Activated gamma-delta T cell treated with Interleukin-2 at 50 U/mL for 16 hours (primary cell): ENCODE measurements around the gene NKD1.
A peak's percentile ranks its signal among the peaks of the same experiment; 100 is the strongest.

Experiments
- DNase-seq: peaks from one replicate; pipeline ENCODE4 v3.0.0-alpha.2; 2020

Gene NKD1

DNA sequence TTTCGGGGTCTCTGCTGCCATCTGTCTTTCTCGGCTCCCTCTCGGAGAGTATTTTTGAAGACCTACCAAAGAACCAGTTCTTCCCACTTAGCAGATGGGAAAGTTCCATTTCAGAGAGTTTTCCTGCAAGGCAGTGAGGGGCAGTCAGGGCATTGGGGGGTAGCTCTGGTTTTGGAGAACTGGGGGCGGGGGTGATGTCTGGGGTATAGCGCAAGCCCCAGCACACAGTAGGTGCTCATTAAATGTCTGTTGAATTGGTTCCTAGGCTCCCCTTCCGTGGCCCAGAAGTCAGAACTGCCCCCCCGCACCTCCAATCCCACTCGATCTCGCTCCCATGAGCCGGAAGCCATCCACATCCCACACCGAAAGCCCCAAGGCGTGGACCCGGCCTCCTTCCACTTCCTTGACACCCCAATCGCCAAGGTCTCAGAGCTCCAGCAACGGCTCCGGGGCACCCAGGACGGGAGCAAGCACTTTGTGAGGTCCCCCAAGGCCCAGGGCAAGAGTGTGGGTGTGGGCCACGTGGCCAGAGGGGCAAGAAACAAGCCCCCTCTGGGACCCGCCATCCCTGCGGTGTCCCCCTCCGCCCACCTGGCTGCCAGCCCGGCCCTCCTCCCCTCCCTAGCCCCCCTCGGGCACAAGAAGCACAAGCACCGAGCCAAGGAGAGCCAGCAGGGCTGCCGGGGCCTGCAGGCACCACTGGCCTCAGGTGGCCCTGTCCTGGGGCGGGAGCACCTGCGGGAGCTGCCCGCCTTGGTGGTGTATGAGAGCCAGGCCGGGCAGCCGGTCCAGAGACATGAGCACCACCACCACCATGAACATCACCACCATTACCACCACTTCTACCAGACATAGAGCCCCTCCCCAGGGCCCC is 85.0 kb downstream of the NKD1 start:
- DNase-seq, result no peak

DNA sequence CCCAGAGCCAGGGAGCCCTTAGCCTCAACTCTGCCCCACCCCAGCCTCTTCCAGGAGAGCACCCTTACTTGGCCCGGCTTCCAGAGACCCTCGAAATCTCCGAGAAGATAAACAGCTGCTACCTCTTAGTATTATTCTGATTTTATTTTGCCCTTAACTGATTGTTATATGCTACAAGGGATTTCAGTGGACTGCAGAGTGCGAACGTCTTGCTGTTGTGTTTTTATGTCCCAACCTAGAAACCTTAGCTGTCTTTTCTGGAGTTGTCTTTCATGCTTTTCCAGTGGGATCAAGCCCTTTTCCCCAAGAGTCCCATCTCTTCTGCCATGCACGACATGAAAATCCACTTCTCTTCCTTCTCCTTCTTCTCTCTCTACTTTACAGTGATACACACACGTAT is 85.9 kb downstream of the NKD1 start:
- DNase-seq, result no peak

DNA sequence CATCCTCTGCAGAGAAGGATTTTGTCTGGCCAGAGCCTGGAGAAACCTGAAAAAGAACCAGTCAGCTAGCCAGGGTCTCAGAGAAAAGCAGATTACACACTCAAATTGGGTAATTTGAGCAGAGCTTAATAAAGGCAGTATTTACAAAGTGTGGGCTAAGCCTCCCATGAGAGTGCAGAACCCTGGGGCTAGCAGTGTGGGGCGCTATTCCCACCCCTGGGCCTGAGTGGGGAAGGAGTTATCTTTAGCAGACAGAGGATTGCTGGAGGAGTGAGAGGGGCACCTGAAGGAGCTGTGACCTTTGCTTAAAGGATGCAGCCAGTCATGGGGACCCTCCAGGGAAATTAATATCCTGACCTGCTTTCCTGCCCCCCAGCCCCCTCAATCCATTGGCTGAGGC is 86.8 kb downstream of the NKD1 start:
- no peak for DNase-seq

DNA sequence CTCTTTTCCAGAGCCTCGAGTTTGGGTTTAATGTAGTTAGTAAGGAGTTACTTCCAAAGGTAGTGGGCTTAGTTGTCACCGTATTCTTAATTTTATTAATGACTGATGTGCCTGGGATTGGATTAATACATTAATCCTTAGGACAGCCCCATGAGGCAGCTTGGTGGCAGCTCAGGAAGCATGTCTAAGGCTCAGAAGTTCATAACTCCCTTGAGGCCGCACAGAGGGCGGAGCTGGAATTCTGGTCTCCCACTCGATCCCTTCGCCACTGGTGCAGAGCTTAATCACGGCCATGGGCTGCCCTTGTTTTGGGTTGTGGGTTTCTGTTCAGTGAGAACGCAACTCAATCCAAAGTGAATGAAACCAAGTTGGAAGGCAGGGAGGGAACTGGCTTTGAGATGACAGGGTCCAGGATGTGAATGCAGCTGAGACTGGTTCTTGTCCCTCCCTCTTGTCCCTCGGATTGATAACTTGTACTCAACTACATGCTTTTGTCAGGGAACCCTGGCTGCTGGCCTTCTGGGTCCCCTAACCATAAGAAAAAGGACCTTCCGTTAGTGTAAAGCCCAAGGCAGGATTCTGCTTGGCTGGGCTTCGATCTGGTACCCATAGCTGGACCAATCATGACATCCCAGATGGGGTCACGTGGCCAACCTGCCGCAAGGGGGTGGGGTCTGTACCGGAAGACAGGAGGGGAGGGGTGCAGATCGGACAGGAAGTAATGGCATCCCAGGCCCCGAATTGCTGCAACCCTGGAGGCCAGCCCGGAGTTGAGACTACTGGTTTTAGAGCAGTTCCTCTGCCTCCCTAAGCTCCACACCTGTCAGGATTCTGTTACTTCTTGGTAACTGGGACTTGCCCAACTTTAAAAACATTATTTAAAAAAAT is 87.6 kb downstream of the NKD1 start:
- no peak for DNase-seq

DNA sequence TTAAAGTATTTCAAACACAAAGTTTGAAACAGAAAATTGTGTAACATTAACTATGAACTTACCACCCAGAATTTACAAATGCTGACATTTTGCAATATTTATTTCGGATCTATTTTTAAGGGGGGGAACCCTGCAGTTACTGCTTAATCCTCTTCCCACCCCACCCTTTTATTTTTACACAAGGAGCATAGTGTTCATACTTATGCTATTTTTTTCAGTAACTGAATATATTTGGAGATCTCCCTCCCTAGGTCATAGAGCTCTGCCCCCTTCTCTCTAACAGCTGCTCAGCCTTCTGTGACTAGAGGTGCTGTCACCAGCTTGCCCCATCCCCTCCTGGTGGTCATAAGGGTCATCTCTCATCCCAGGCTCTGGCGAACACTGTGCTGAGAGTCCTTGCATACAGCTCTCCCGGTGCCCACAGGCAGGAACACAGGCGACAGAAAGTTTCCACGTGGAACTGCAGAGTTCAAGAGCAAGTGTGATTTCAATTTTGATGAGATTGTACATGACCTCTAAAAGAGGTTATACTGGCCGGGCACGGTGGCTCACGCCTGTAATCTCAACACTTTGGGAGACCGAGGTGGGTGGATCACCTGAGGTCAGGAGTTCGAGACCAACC is 88.7 kb downstream of the NKD1 start:
- DNase-seq, result no peak

DNA sequence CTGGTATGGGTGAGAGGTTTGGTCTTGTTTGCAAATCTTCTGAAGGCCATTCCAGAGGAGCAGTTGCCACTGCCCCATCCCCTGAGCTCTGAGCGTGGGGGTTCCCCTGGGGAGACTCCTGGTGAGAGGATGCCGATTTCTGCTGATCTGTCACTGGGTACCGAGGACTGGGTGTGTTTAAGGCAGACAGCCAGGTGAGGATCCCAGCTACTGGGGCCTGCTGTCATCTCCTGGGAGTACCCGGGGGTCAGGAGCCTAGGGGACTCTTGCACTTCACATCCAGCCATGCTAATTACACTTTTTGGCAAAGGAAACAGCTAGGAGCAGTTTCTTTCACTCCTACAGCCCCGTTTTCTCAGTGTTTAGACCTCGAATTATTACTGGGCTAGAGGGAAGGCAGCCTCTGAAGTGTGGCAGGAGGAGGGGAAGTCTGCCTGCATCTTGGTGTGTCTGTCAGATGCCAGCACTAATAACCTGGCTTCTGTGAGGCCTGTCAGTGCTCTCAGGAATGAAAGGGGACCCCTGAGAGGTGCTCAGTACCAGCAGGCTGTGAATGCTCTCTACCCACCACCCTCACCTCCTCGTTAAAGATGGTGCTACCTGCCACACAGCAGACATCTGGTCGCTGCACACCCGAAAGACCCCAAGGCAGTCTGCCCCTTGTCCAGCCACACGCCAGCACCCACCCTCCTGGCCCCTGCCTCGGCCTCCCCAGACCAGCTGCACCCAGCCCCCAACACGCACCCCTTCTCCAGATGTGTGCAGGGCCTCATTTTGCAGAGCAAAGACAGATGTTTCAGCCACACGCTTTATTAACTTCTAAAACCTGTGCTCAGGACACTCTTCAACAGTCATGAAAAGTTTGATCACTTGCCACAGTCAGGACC is 89.8 kb downstream of the NKD1 start:
- DNase-seq, result no peak

DNA sequence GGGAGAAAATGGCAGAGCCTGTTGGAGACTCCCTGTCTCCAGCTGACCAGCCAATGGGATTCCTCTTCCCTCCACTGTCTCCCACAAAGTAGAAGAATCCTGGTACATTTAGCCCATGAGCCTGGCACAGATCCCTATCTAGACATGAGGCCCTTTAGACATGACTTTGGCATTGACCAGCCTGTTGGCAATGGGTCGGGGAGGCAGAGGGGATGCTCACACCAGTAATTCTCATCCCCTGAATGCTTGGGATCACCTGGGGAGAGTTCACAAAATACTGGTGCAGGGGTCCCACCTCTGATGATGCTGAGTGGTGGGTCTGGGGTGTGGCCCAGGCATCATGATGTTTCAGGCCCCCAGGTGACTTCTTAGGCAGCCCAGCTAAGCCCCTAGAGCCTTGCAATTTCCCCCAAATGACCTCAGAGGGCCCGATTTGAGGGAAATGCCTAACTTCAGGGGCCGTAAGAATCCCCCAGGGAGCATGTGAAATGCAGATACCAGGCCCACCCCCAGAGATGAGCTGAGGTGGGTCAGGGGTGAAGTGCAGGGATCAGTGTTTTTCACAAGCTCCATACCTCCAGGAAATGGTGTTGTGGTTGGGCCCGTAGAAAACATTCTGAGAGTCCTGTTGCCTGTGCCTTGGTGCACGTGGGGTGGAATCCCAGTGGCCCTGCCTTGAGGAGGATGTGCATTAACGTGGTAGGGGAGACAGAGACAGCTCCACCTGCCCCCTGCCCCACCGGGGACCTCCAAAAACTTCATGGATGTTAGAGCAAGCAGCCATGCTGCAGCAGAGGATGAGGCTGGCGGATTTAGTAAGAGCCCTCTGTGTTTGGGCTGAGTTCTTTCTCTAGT is 90.8 kb downstream of the NKD1 start:
- DNase-seq, result no peak

DNA sequence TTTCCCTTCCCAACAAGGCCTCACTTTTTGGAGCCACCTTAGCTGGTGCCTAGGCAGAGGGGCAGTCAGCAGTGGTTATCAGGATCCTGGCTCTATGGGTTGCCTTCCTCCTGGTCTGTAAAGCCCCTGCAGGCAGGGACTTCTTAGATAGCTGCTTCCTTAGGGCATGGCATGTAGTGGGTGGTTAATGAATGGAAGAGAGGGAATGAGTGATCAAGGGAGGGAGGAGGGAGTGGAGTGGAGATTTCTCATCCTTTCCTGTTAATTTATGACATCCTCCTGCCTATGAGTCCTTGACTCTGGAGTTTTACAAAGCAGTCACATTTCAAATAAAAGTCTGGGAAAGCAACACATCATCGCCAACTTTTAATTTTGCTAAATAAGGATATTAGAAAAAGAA is 92.2 kb downstream of the NKD1 start:
- no peak for DNase-seq

DNA sequence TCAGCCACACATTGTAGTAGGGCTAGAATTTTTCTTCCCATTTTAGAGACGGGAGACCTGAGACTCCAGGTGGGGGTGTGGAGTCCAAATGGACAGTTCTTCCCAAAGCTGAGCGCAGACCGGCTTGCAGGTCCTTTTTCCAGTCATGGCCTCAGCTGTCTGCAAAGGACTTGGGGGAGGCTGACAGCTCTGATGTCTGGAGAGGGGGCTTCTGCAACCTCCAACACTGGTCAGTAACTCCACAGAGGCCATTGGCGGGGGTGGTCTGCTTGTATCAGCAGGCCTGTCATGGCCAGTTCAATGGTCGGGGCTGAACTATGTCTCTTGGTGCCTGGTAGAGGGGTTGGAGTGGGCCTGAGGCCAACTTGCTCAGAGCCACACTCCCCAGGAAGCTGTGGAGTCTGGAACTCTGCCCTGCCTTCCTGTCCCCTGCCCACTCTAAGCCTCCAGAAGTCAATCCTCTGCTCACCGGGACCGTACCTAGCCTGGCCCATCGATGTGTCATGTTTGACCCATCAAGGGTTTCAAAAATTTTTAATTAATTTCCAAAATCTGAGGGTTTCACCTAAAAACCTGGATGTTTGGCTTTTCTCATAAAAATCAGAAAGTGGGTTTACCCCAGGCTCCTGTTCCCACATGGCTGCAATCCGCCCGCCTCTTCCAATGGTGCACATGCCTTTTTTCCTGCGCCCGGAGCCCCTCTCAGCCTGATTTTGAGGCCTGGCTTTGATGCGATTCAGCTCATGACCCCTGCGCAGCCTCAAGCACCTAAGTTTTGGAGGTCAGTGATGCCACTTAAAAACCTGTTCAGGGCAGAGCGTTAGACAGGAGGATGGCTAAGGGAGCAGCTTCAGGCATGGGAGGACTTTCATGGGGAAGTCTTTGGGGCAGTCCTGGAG is 93.0 kb downstream of the NKD1 start:
- DNase-seq, result no peak

DNA sequence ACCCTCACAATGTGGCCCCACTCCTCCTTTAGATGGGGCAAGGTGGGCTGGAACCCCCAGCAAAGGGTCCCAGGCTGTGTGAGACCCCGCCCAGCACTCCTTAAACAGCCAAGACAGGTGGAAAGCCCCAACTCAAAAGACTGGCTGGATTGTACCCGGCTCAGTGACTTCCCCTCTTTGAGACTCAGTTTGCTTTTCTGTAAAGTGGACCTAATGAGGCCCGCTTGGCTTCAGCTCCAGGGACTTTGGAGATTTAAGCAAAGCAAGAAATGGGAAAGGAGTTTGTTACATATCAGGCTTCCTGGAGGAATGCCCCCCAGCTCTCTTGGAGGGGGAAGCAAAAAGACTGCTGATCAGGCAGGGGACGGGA is 93.6 kb downstream of the NKD1 start:
- DNase-seq, result no peak

DNA sequence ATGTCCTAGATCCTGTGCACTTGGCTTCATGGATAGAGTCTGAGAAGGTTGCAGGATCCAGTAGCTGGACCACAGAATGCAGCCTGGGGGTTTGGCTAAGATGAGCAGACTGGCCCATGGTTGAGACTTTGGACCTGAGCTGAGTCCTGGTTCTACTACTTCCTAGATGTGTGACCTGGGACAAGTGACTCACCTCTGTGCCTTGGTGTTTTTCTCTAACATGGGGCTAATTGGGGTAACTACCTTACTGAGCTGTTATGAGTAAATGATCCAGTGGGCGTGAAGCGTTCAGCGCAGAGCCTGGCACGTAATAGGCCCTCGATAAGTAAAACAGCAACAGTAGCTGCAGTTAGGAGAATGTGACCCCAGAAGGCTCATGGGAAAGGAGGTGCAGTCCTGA is 94.2 kb downstream of the NKD1 start:
- no peak for DNase-seq

DNA sequence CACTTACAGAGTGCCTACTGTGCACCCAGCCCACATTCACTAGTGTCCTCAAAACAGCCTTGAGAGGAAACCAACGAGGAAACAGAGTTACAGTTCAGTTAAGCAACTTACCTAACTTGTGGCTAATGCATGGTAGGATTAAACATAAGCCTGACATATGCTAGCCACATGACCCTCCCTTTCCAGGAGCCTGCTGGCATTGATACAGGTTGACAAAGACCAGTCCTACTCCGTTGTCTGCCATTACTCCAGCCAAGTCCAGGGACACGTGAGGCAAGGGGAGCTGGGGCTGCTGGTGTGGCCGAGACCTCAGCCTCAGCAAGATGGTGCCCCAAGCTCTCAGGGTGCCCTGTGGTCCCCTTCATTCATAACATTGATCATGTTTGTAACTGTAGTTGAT is 95.0 kb downstream of the NKD1 start:
- no peak for DNase-seq

DNA sequence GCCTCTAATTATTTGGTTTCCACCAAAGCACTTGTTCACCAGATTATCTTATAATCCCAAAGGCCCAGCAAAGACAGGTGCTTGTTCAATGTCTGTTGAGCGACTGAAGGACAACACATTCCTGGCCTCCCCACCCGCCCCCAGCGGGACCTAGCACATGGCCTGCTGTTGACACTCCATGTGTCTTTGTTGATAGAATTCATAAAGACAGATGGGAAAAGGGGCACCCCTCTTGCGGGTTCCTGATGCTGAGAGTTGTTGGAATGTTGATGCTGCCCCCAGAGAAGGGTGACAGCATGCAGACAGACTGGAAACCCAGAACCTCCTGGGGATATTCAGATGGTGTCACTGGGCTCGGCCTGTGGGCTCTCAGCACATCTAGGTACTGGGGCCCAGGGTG is 96.0 kb downstream of the NKD1 start:
- DNase-seq, result no peak

DNA sequence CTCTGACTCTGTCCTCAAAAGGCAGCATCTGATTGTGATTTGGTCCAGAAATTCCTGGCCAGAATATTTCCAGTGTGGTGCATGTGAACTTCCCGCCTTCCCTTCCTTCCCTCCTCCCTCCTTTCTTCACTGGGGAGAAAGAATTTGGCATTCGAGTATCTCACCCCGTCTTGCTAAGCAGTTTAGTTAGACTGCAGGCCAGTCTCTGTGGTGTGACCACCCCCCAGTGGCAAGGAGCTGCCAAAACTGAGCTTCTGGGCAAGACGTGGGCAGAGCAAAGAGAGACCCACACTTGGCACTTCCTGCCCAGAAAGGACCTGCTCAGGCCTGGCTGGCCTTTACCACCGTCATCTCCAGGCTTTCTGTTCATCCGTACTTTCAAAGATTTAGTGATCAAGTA is 96.5 kb downstream of the NKD1 start:
- peak; percentile 45 for DNase-seq

DNA sequence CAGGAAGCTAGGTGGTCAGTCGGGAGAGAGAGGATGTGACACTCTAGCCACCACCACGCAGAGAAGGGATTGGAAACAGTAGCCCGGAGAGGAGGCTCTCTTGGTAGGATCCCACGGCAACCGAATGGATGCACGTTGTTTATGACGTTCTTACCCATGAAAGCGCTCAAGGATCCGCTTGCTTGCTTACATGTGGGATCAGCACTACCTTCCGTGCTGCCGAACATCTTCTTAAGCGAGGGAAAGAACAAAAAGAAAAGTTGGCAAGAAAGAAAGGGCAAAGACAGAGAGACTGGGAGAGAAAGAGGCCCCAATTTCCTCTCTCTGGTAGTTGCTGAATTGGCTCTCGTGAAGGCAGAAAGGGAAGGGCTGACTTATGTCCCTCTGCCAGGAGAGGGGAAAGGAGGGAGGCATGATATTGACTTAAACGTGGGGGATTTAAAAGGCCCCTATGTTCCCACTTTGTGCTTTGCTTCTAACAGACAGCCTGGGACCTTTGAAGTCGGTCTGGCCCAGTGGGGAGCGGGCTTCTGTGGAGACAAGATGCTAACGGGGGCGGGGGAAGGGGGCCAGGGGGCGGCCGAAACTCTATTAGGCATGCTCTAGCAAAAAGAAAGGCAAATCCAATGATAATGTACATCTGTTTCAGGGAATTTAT is 97.5 kb downstream of the NKD1 start:
- no peak for DNase-seq

DNA sequence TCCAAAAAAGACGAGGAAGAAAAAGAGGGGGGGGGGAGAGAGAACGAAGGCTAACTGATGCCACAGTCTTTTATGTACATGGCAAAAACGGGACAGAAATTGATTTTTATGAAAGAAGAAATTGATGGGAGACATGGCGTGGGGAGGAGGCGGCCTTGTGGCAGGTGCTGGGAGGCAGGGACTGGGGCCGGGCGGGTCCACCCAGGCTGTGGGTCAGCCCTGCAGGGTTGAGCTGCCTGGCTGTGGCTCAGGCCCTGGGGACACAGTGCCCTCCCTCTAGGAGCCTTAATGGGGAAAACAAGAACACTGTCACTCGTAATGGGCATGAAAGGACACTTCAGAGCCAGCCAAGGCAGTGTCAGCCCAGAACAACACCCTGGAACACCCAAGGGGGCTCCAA is 98.1 kb downstream of the NKD1 start:
- DNase-seq, result no peak

DNA sequence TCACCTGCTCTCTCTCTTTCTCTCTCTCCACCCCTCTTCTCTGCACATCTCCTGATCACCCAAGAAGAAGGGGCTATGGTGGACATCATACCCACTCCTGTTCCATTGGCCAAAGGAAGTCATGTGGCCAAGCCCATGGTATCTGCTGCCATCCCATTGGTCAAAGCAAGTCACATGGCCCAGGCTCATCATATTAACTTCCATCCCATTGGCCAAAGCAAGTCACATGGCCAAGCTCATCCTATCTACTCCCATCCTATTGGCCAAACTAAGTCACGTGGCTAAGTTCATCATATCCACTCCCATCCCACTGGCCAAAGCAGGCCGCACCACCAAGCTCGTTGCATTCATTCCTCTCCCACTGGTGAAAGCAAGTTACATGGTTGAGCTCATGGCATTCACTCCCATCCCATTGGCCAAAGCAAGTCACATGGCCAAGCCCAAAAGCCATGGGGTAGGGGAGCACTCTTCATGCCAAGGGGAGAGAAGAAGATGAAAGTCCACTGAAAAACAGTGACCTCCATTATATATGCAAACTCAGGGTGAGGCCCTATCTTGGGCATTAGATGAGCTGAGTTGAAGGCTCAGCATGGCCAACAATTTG is 103.7 kb downstream of the NKD1 start:
- no peak for DNase-seq

DNA sequence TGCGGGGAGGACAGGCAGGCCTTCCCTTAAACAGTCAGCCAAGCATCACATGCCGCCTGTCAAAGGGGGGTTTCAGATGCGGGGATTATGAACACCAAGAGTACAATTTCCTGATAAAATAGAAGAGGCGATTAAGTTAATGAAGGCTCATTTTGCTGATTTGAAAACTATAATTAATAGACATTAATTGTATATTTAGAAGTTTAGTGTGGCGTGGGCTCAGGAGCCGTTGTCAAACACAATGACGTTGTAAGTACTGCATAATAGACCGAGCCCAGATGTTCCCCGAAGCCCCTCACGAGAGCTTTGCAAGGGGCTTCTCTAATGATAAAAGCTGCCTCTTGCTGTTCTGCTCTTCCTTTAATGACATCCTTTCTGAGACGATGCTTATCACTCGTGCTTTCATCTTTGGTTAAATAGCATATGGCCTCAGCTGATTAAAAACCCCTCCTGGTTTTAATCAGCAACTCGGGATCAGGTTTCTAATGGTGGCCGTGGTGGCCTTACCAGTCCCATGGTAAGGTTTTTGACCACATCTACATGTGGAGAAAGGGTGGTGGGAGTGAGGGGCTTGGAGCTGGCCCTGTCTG is 104.7 kb downstream of the NKD1 start:
- DNase-seq, result no peak
